H1 (cell line): ENCODE results near the gene PCNX1. TPM values are rescaled to one million over a fixed set of nuclear protein-coding genes. Genes with fewer than 3 reads are reported as not detected.
"Not testable (repeated sequence)": the region's sequence is repeated elsewhere in the genome, so short reads cannot be mapped to it uniquely, and the experiment has no call there.

Experiments
- CTCF ChIA-PET: fragments of 300-600 bp; sonication (Branson Sonifier 250); formaldehyde crosslinking; loops from one replicate; lab custom pipeline; 2021; ENCODE audit not compliant: partially characterized antibody; lab: Charles Lee
- POLR2A ChIA-PET: fragments of 300-600 bp; sonication (Branson Sonifier 250); formaldehyde crosslinking; loops from one replicate; lab custom pipeline; 2021; ENCODE audit warnings: inconsistent platforms; ENCODE audit not compliant: partially characterized antibody; lab: Charles Lee
- DNase-seq, 2 experiments: peaks; one replicate each; pipeline versions ENCODE4 v3.0.0 to v3.0.0-alpha.2; 2010 to 2022; ENCODE audit warnings: low spot score in 2 of 2, low read depth in 1 of 2, mixed read lengths in 1 of 2
- FAIRE-seq: peaks from 2 replicates; lab custom pipeline; 2011; peaks lifted over from hg19 to GRCh38; lab: Jason Lieb, UNC
- H2AFZ ChIP-seq: 2 replicates; pipeline ENCODE4 v1.8.1; 2012; ENCODE audit warnings: low read length, inconsistent platforms
- H2AK5ac ChIP-seq: 2 replicates; pipeline ENCODE4 v1.6.1; 2013; ENCODE audit warnings: low read depth, low read length
- H2BK120ac ChIP-seq: replicated peaks from 2 replicates; pipeline ENCODE3; 2013; ENCODE audit warnings: low read depth, low read length, inconsistent platforms
- H2BK12ac ChIP-seq: 2 replicates; pipeline ENCODE4 v1.6.1; 2013; ENCODE audit warnings: low read depth, low read length
- H2BK15ac ChIP-seq: 2 replicates; pipeline ENCODE4 v1.6.1; 2013; ENCODE audit warnings: low read length
- H2BK20ac ChIP-seq: 2 replicates; pipeline ENCODE4 v1.6.1; 2013; ENCODE audit warnings: low read length
- H2BK5ac ChIP-seq: 2 replicates; pipeline ENCODE4 v1.6.1; 2013; ENCODE audit warnings: low read depth, low read length
- H3K14ac ChIP-seq: 2 replicates; pipeline ENCODE4 v1.6.1; 2013; ENCODE audit warnings: inconsistent platforms; ENCODE audit not compliant: insufficient read length
- H3K18ac ChIP-seq: 2 replicates; pipeline ENCODE4 v1.6.1; 2013; ENCODE audit warnings: low read length; ENCODE audit errors: extremely low read depth
- H3K23ac ChIP-seq: 2 replicates; pipeline ENCODE4 v1.6.1; 2013; ENCODE audit warnings: inconsistent platforms; ENCODE audit not compliant: insufficient read length
- H3K23me2 ChIP-seq: 2 replicates; pipeline ENCODE4 v1.6.1; 2013; ENCODE audit warnings: low read depth, low read length
- H3K27ac ChIP-seq: 2 replicates; pipeline ENCODE4 v1.6.1; 2011; ENCODE audit warnings: low read depth, low read length, inconsistent platforms
- H3K27me3 ChIP-seq, 4 experiments: replicated peaks in 1 of 4; 1 replicate in 1 of 4; 2 replicates in 3 of 4; pipeline versions ENCODE4 v1.6.1 to v1.8.1; 2011 to 2013; ENCODE audit warnings: low read length in 3 of 4, mild to moderate bottlenecking in 3 of 4, inconsistent platforms in 2 of 4, mixed read lengths in 2 of 4, moderate library complexity in 1 of 4; ENCODE audit not compliant: control insufficient read depth in 3 of 4, insufficient read depth in 3 of 4; ENCODE audit errors: extremely low read depth in 1 of 4
- H3K36me3 ChIP-seq, 4 experiments: 2 replicates each; pipeline versions ENCODE4 v1.6.1 to v1.8.1; 2011 to 2013; ENCODE audit warnings: mild to moderate bottlenecking in 4 of 4, low read length in 3 of 4, moderate library complexity in 2 of 4, control low read depth in 1 of 4, inconsistent platforms in 1 of 4; ENCODE audit not compliant: insufficient read depth in 4 of 4, control insufficient read depth in 2 of 4
- H3K4ac ChIP-seq: replicated peaks from 2 replicates; pipeline ENCODE3; 2013; ENCODE audit warnings: low read length, low read depth, mixed read lengths, inconsistent platforms; ENCODE audit not compliant: insufficient read length
- H3K4me1 ChIP-seq, 4 experiments: replicated peaks in 1 of 4; 1 replicate in 1 of 4; 2 replicates in 3 of 4; pipeline versions ENCODE4 v1.6.1 to v1.8.1; 2011 to 2013; ENCODE audit warnings: low read length in 3 of 4, inconsistent platforms in 2 of 4, mixed read lengths in 1 of 4; ENCODE audit not compliant: insufficient read depth in 4 of 4, control insufficient read depth in 3 of 4
- H3K4me2 ChIP-seq, 2 experiments: 2 replicates each; pipeline versions ENCODE4 v1.6.1 to v1.8.1; 2011 to 2013; ENCODE audit warnings: low read depth in 2 of 2, low read length in 2 of 2, control low read depth in 1 of 2, inconsistent platforms in 1 of 2, mild to moderate bottlenecking in 1 of 2; ENCODE audit not compliant: insufficient read depth in 1 of 2
- H3K4me3 ChIP-seq, 4 experiments: fragments of 200-600, 300-600 bp in 1 of 4; sonication (generic), shearing (Covaris generic), sonication (Bioruptor Twin) in 1 of 4; 2 replicates each; pipeline versions ENCODE4 v1.5.1 to v1.8.1; 2011 to 2016; ENCODE audit warnings: low read length in 4 of 4, low read depth in 3 of 4, control low read depth in 2 of 4, inconsistent platforms in 2 of 4, mild to moderate bottlenecking in 2 of 4, mixed read lengths in 1 of 4, moderate library complexity in 1 of 4; ENCODE audit not compliant: insufficient read depth in 2 of 4; ENCODE audit errors: extremely low read depth in 1 of 4
- H3K56ac ChIP-seq: replicated peaks from 2 replicates; pipeline ENCODE3; 2013; ENCODE audit warnings: low read depth, mild to moderate bottlenecking, mixed read lengths, low read length, inconsistent platforms; ENCODE audit not compliant: insufficient read length
- H3K79me1 ChIP-seq: 2 replicates; pipeline ENCODE4 v1.6.1; 2013; ENCODE audit warnings: low read depth, low read length, control low read depth
- H3K79me2 ChIP-seq, 2 experiments: 2 replicates each; pipeline versions ENCODE4 v1.6.1 to v1.8.1; 2012 to 2013; ENCODE audit warnings: low read length in 2 of 2, mild to moderate bottlenecking in 2 of 2, inconsistent platforms in 1 of 2; ENCODE audit not compliant: insufficient read depth in 2 of 2, control insufficient read depth in 1 of 2
- H3K9ac ChIP-seq, 4 experiments: replicated peaks in 1 of 4; 1 replicate in 1 of 4; 2 replicates in 3 of 4; pipeline versions ENCODE4 v1.6.1 to v1.8.1; 2011 to 2013; ENCODE audit warnings: low read depth in 3 of 4, low read length in 3 of 4, control low read depth in 2 of 4, mild to moderate bottlenecking in 2 of 4, moderate library complexity in 2 of 4, inconsistent platforms in 1 of 4; ENCODE audit errors: extremely low read depth in 1 of 4
- H3K9me3 ChIP-seq, 2 experiments: 2 replicates each; pipeline versions ENCODE4 v1.6.1 to v1.8.1; 2012 to 2013; ENCODE audit warnings: mild to moderate bottlenecking in 2 of 2, moderate library complexity in 2 of 2, control low read depth in 1 of 2, inconsistent platforms in 1 of 2, low read depth in 1 of 2, low read length in 1 of 2, mixed read lengths in 1 of 2; ENCODE audit not compliant: insufficient read depth in 2 of 2
- H4K20me1 ChIP-seq, 2 experiments: replicated peaks in 1 of 2; 2 replicates each; pipeline versions ENCODE3 to v1.8.1; 2011 to 2013; ENCODE audit warnings: inconsistent platforms in 2 of 2, low read length in 2 of 2, mild to moderate bottlenecking in 1 of 2; ENCODE audit not compliant: insufficient read depth in 2 of 2, control insufficient read depth in 1 of 2
- H4K5ac ChIP-seq: 2 replicates; pipeline ENCODE4 v1.6.1; 2013; ENCODE audit warnings: low read length, low read depth, mixed read lengths, inconsistent platforms; ENCODE audit not compliant: insufficient read length
- H4K8ac ChIP-seq: 2 replicates; pipeline ENCODE4 v1.8.0; 2013; ENCODE audit warnings: mild to moderate bottlenecking, moderate library complexity, low read length, inconsistent platforms; ENCODE audit not compliant: insufficient read depth; ENCODE audit errors: extremely low read depth
- H4K91ac ChIP-seq: replicated peaks from 2 replicates; pipeline ENCODE3; 2013; ENCODE audit warnings: low read length, mixed read lengths, inconsistent platforms; ENCODE audit not compliant: insufficient read length
- WGBS, 2 experiments: shearing (Covaris generic) in 1 of 2; methylation state at CpG; one replicate each; pipeline versions ENCODE4 v1.1.6 to v1.1.7; 2013 to 2015; ENCODE audit warnings: low lambda C conversion rate in 2 of 2, mixed read lengths in 2 of 2, inconsistent platforms in 1 of 2, low coverage in 1 of 2, missing lambda C conversion rate in 1 of 2; ENCODE audit not compliant: insufficient replicate concordance in 2 of 2, insufficient coverage in 1 of 2, insufficient read length in 1 of 2; ENCODE audit errors: extremely low coverage in 1 of 2, missing lambda C conversion rate in 1 of 2; 5-methylcytosine and 5-hydroxymethylcytosine counted together
- polyA plus RNA-seq, 7 experiments: library from polyadenylated mRNA; depleted of rRNA in 3 of 7; stranded (reverse) in 5 of 7; unstranded in 2 of 7; fragments of >200 nt in 5 of 7; fragments of 200-250 nt in 2 of 7; gene quantifications; 1 replicate in 5 of 7; 2 replicates in 1 of 7; 4 replicates in 1 of 7; pipeline versions ENCODE4 v1.2.1 to v1.2.3, GENCODE V29; 2011 to 2013; ENCODE audit warnings: missing spikeins in 2 of 7, mixed read lengths in 2 of 7
- total RNA-seq: library from RNA; stranded (reverse); fragmentation: NEBNext Ultra II Directional; extraction: Animal tissue kit (Norgen Biotek cat#: 25700); gene quantifications from 2 replicates; pipeline ENCODE4 v1.2.1, GENCODE V29; 2021

Gene PCNX1
- total and polyA plus RNA-seq, 2 of the 8 experiments (the other 6 are each of a cell fraction or from before 2014, with no cell fraction given) = 37.7 to 53.2 TPM

GRCh38 chr14:70875811-70876460 lies 31.3 kb upstream of the PCNX1 start:
- H2BK20ac ChIP-seq, POLR2A ChIA-PET, H2BK5ac ChIP-seq, H3K56ac ChIP-seq, H3K23me2 ChIP-seq, H3K23ac ChIP-seq, H3K79me1 ChIP-seq, H3K27me3 ChIP-seq, H3K79me2 ChIP-seq, H3K18ac ChIP-seq, H2BK120ac ChIP-seq, H4K91ac ChIP-seq, CTCF ChIA-PET, H4K20me1 ChIP-seq, H3K9ac ChIP-seq, H4K8ac ChIP-seq, DNase-seq, H3K4ac ChIP-seq, H4K5ac ChIP-seq, H3K14ac ChIP-seq, H3K27ac ChIP-seq, H3K4me2 ChIP-seq, FAIRE-seq, H2BK15ac ChIP-seq, H2BK12ac ChIP-seq, H3K36me3 ChIP-seq, H3K4me1 ChIP-seq, H3K4me3 ChIP-seq, H2AFZ ChIP-seq, H3K9me3 ChIP-seq, H2AK5ac ChIP-seq: not testable (repeated sequence)
- 84% methylated on average over 6 of the region's 6 CpGs; no CpG with 5 or more reads in 1 of the 2 experiments for WGBS, 2 experiments
